Activated T-cell treated with anti-CD3 and anti-CD28 coated beads, Interleukin-2, amount 50 U/mL, for 72 hours (primary cell): ENCODE measurements around the gene RFX2. TPM values are rescaled to one million over a fixed set of nuclear protein-coding genes. Genes with fewer than 3 reads are reported as not detected.
"Not testable (repeated sequence)": the region's sequence is repeated elsewhere in the genome, so short reads cannot be mapped to it uniquely, and the experiment has no call there.

Source experiments
- ATAC-seq, 2 donors: fragments of 150-1000 bp; cut with Tn5 transposase; replicated peaks in 1 of 2; 2 replicates each; pipeline ENCODE4 v1.10.0; 2021; ENCODE audit warnings: moderate library complexity in 2 of 2, mild to moderate bottlenecking in 1 of 2
- DNase-seq, 2 donors: peaks; one replicate each; pipeline ENCODE4 v3.0.0; 2021 to 2022; ENCODE audit warnings: mixed read lengths in 1 of 2
- H3K27ac Mint-ChIP-seq: one replicate; pipeline ENCODE4 v1.8.0; 2022; ENCODE audit warnings: mild to moderate bottlenecking, moderate library complexity, mixed read lengths
- H3K27me3 Mint-ChIP-seq: one replicate; pipeline ENCODE4 v1.8.0; 2022; ENCODE audit warnings: low read depth, mixed read lengths
- H3K36me3 Mint-ChIP-seq, 2 donors: one replicate each; pipeline ENCODE4 v1.8.0; 2022; ENCODE audit warnings: mixed read lengths in 2 of 2, mild to moderate bottlenecking in 1 of 2; ENCODE audit not compliant: insufficient read depth in 2 of 2
- H3K4me1 Mint-ChIP-seq: one replicate; pipeline ENCODE4 v1.8.0; 2022; ENCODE audit warnings: low read depth, mixed read lengths
- H3K4me3 Mint-ChIP-seq, 2 donors: one replicate each; pipeline ENCODE4 v1.8.0; 2022; ENCODE audit warnings: mild to moderate bottlenecking in 2 of 2, mixed read lengths in 2 of 2, moderate library complexity in 2 of 2
- H3K9me3 Mint-ChIP-seq, 2 donors: one replicate each; pipeline ENCODE4 v1.8.0; 2022; ENCODE audit warnings: mixed read lengths in 2 of 2
- total RNA-seq, 2 donors: library from RNA; stranded (reverse); gene quantifications; one replicate each; pipeline ENCODE4 v1.2.3, GENCODE V29; 2022

RFX2 gene
- total RNA-seq, 2 donors from 2014 or later = 8.7 to 11.6 TPM

GRCh38 chr19:6117534-6117933 is 7.2 kb upstream of the RFX2 start:
- no peak for DNase-seq
- Mint-ChIP-seq H3K36me3 (peaks cover 8 to 9% of the 10 kb centered on the region in 2 donors), H3K4me1 (no peaks in the 10 kb centered on the region), H3K4me3 (no peak overlapping the region), H3K27ac (no peak overlapping the region), H3K9me3 (peaks cover 5% of the 10 kb centered on the region in 2 donors), H3K27me3 (no peaks in the 10 kb centered on the region)
- no peak for ATAC-seq

GRCh38 chr19:6116749-6117430 is 6.6 kb upstream of the RFX2 start:
- Mint-ChIP-seq H3K9me3 (peaks cover 5% of the 10 kb centered on the region in 2 donors), H3K4me3 (no peak overlapping the region), H3K4me1 (no peaks in the 10 kb centered on the region), H3K36me3 (peaks cover 8 to 9% of the 10 kb centered on the region in 2 donors), H3K27me3 (no peaks in the 10 kb centered on the region), H3K27ac (no peak overlapping the region)
- no peak for ATAC-seq
- no peak for DNase-seq

- Mint-ChIP-seq H3K9me3 (peaks cover 5% of the 10 kb centered on the region in 2 donors), H3K36me3 (peaks cover 8 to 9% of the 10 kb centered on the region in 2 donors), H3K4me1 (peaks cover 6% of the 10 kb centered on the region), H3K4me3 (no peak overlapping the region), H3K27me3 (no peaks in the 10 kb centered on the region), H3K27ac (no peak overlapping the region)
- ATAC-seq (no peak), DNase-seq (no peak)
These were observed 5.7 kb upstream of the RFX2 start for GRCh38 chr19:6115992-6116391.

GRCh38 chr19:6113616-6114188 is 3.4 kb upstream of the RFX2 start:
- H3K27ac Mint-ChIP-seq = no peak overlapping the region
- H3K9me3 Mint-ChIP-seq = peaks cover 0 to under 1% of the 10 kb centered on the region in 2 donors
- peaks cover 20% of the 10 kb centered on the region for H3K4me1 Mint-ChIP-seq
- H3K36me3 Mint-ChIP-seq = peaks cover 2 to 6% of the 10 kb centered on the region in 2 donors
- no peak for ATAC-seq
- DNase-seq = no peak
- peaks cover 2% of the 10 kb centered on the region for H3K27me3 Mint-ChIP-seq
- no peak overlapping the region for H3K4me3 Mint-ChIP-seq

GRCh38 chr19:6109947-6110346 is 353 bp downstream of the RFX2 start:
- ATAC-seq = peak in 1 of 2 donors; percentile 11
- Mint-ChIP-seq H3K27ac (peak overlapping the region; percentile 91), H3K4me1 (peaks cover 29% of the 10 kb centered on the region), H3K36me3 (peaks cover 1 to 5% of the 10 kb centered on the region in 2 donors), H3K27me3 (peaks cover 10% of the 10 kb centered on the region), H3K4me3 (peak overlapping the region; percentile 97), H3K9me3 (no peaks in the 10 kb centered on the region)
- DNase-seq = no peak

GRCh38 chr19:6108721-6109633 is 1.3 kb downstream of the RFX2 start:
- H3K27ac Mint-ChIP-seq = peak overlapping the region; percentile 91

GRCh38 chr19:6106643-6107294 is 3.5 kb downstream of the RFX2 start:
- not testable (repeated sequence) for H3K4me3 Mint-ChIP-seq, H3K36me3 Mint-ChIP-seq, H3K9me3 Mint-ChIP-seq, ATAC-seq, H3K27ac Mint-ChIP-seq, DNase-seq
- peaks cover 29% of the 10 kb centered on the region for H3K4me1 Mint-ChIP-seq
- H3K27me3 Mint-ChIP-seq = peaks cover 10% of the 10 kb centered on the region

More at GRCh38 chr19:6108721-6109633, 1.3 kb downstream of the RFX2 start:
- Mint-ChIP-seq H3K36me3 (peaks cover 1 to 5% of the 10 kb centered on the region in 2 donors), H3K9me3 (no peaks in the 10 kb centered on the region), H3K4me1 (peaks cover 29% of the 10 kb centered on the region), H3K4me3 (peak overlapping the region; percentile 97), H3K27me3 (peaks cover 10% of the 10 kb centered on the region)
- peak; percentile 60 to 65 for DNase-seq
- peak in 1 of 2 donors; percentile 10 for ATAC-seq

GRCh38 chr19:6105444-6105843 is 4.9 kb downstream of the RFX2 start:
- no peaks in the 10 kb centered on the region for H3K9me3 Mint-ChIP-seq

GRCh38 chr19:6103894-6104293 is 6.4 kb downstream of the RFX2 start:
- H3K9me3 Mint-ChIP-seq = peaks cover 2 to 5% of the 10 kb centered on the region in 2 donors
- peaks cover 7 to 12% of the 10 kb centered on the region in 2 donors for H3K36me3 Mint-ChIP-seq
- no peak for DNase-seq
- ATAC-seq = no peak
- no peak overlapping the region for H3K4me3 Mint-ChIP-seq
- H3K27me3 Mint-ChIP-seq = peaks cover 10% of the 10 kb centered on the region
- H3K27ac Mint-ChIP-seq = no peak overlapping the region
- H3K4me1 Mint-ChIP-seq = peaks cover 29% of the 10 kb centered on the region

More at GRCh38 chr19:6105444-6105843, 4.9 kb downstream of the RFX2 start:
- H3K4me3 Mint-ChIP-seq = no peak overlapping the region
- DNase-seq (no peak), ATAC-seq (no peak)
- H3K27me3 Mint-ChIP-seq = peaks cover 10% of the 10 kb centered on the region
- peaks cover 30% of the 10 kb centered on the region for H3K4me1 Mint-ChIP-seq
- H3K27ac Mint-ChIP-seq = no peak overlapping the region
- H3K36me3 Mint-ChIP-seq = peaks cover 1 to 6% of the 10 kb centered on the region in 2 donors

GRCh38 chr19:6103217-6103644 is 7.1 kb downstream of the RFX2 start:
- H3K36me3 Mint-ChIP-seq = peaks cover 6 to 10% of the 10 kb centered on the region in 2 donors
- no peak for ATAC-seq
- no peak overlapping the region for H3K27ac Mint-ChIP-seq
- peaks cover 2 to 5% of the 10 kb centered on the region in 2 donors for H3K9me3 Mint-ChIP-seq
- no peak overlapping the region for H3K4me3 Mint-ChIP-seq
- DNase-seq = no peak
- peaks cover 23% of the 10 kb centered on the region for H3K4me1 Mint-ChIP-seq
- peaks cover 4% of the 10 kb centered on the region for H3K27me3 Mint-ChIP-seq

GRCh38 chr19:6101991-6102390 is 8.3 kb downstream of the RFX2 start:
- no peak overlapping the region for H3K4me3 Mint-ChIP-seq
- no peak overlapping the region for H3K27ac Mint-ChIP-seq
- H3K27me3 Mint-ChIP-seq = no peaks in the 10 kb centered on the region
- peaks cover 6 to 10% of the 10 kb centered on the region in 2 donors for H3K36me3 Mint-ChIP-seq
- ATAC-seq (no peak), DNase-seq (no peak)
- peaks cover 2 to 5% of the 10 kb centered on the region in 2 donors for H3K9me3 Mint-ChIP-seq
- H3K4me1 Mint-ChIP-seq = peaks cover 17% of the 10 kb centered on the region

GRCh38 chr19:6101291-6101825 is 8.9 kb downstream of the RFX2 start:
- Mint-ChIP-seq H3K4me1 (peaks cover 17% of the 10 kb centered on the region), H3K36me3 (peaks cover 6 to 10% of the 10 kb centered on the region in 2 donors), H3K27me3 (no peaks in the 10 kb centered on the region), H3K27ac (no peak overlapping the region), H3K4me3 (no peak overlapping the region), H3K9me3 (peaks cover 2 to 5% of the 10 kb centered on the region in 2 donors)
- ATAC-seq (no peak), DNase-seq (no peak)
